ENCODE measurements around the gene MAP3K4.

GRCh38 chr6:161017766-161018564 lies 26.4 kb downstream of the MAP3K4 start:
- TF ChIP-seq CTCF (IDR thresholded peaks at IDR 0.05) (no peak), EP300 (IDR thresholded peaks at IDR 0.05) (no peak), POLR2A (IDR thresholded peaks at IDR 0.05) (no peak), POLR2AphosphoS5 (IDR thresholded peaks at IDR 0.05) (no peak)
